Subcutaneous abdominal adipose tissue (tissue), 5 donors: ENCODE results near the gene YOD1.

Source experiments
- H3K27ac ChIP-seq: one replicate; pipeline ENCODE4 v1.7.0; 2013; ENCODE audit warnings: low read depth, mild to moderate bottlenecking, inconsistent platforms, low read length, moderate library complexity
- H3K27me3 ChIP-seq, 5 donors: one replicate each; pipeline ENCODE4 v1.7.0; 2013; ENCODE audit warnings: low read length in 5 of 5, inconsistent platforms in 1 of 5; ENCODE audit not compliant: control insufficient read depth in 5 of 5, insufficient read depth in 4 of 5
- H3K36me3 ChIP-seq, 5 donors: one replicate each; pipeline ENCODE4 v1.7.0; 2013; ENCODE audit warnings: low read length in 5 of 5; ENCODE audit not compliant: control insufficient read depth in 5 of 5, insufficient read depth in 5 of 5
- H3K4me1 ChIP-seq, 5 donors: one replicate each; pipeline ENCODE4 v1.7.0; 2013; ENCODE audit warnings: low read length in 5 of 5, mild to moderate bottlenecking in 3 of 5, moderate library complexity in 1 of 5; ENCODE audit not compliant: control insufficient read depth in 5 of 5, insufficient read depth in 5 of 5
- H3K4me3 ChIP-seq, 5 donors: one replicate each; pipeline ENCODE4 v1.7.0; 2013; ENCODE audit warnings: low read length in 5 of 5, low read depth in 1 of 5
- H3K9ac ChIP-seq, 5 donors: one replicate each; pipeline ENCODE4 v1.7.0; 2013; ENCODE audit warnings: low read length in 5 of 5, mild to moderate bottlenecking in 4 of 5, moderate library complexity in 3 of 5
- H3K9me3 ChIP-seq, 5 donors: one replicate each; pipeline ENCODE4 v1.7.0; 2013; ENCODE audit warnings: low read length in 5 of 5; ENCODE audit not compliant: control insufficient read depth in 5 of 5
- donor health status: healthy.
- donor health status: healthy.
- donor health status: healthy.
- donor health status: healthy.
- donor health status: healthy.

YOD1 gene

DNA sequence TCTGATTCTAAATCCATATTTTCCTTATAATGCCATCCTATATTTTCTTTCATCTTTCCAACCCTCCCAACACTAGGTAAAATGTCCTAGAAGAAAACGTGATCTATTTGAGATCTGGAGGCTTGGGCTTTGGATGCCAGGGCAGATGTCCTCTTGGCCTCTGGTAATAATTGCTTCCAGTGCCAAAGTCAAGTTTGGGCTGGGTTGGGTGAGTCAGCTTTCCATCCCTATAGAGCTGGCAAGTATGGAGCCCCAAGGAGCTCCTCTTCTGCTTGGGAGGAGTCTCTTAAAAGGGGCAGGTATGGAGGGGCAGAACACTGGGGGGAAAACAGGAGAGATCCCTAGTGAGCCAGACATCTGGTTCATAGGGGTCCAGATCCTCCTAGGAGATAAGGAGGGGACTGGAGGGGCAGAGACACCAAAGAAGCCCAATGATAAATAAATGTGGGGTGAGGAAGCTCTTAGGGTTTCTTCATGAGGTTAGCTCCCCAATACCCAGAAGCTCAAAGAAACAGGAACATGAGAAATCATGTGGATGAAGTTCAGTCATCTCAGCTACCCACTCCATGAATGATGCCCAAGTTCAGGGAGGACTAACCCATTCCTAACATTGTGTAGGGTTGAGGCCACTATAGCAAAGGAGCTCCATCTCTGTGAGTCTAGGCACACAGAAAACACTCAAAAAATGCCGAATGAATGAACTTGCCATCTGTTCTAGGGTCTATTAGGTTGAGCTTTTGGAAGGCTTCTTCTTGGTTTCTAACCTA, 21.9 kb downstream of the YOD1 start:
- Histone ChIP-seq H3K9ac (no peak overlapping the region), H3K4me3 (no peak overlapping the region), H3K36me3 (no peaks in the 10 kb centered on the region), H3K4me1 (peaks cover 0 to 14% (median 9%) of the 10 kb centered on the region in 5 donors), H3K27ac (no peak overlapping the region), H3K27me3 (peaks cover 0 to 8% (median 8%) of the 10 kb centered on the region in 5 donors), H3K9me3 (no peaks in the 10 kb centered on the region)

GRCh38 chr1:207027921-207028320, 23.1 kb downstream of the YOD1 start:
- Histone ChIP-seq H3K27me3 (peaks cover 0 to 6% (median 6%) of the 10 kb centered on the region in 5 donors), H3K27ac (no peak overlapping the region), H3K36me3 (no peaks in the 10 kb centered on the region), H3K4me3 (no peak overlapping the region), H3K9me3 (no peaks in the 10 kb centered on the region), H3K9ac (no peak overlapping the region), H3K4me1 (peaks cover 0 to 22% (median 9%) of the 10 kb centered on the region in 5 donors)

DNA sequence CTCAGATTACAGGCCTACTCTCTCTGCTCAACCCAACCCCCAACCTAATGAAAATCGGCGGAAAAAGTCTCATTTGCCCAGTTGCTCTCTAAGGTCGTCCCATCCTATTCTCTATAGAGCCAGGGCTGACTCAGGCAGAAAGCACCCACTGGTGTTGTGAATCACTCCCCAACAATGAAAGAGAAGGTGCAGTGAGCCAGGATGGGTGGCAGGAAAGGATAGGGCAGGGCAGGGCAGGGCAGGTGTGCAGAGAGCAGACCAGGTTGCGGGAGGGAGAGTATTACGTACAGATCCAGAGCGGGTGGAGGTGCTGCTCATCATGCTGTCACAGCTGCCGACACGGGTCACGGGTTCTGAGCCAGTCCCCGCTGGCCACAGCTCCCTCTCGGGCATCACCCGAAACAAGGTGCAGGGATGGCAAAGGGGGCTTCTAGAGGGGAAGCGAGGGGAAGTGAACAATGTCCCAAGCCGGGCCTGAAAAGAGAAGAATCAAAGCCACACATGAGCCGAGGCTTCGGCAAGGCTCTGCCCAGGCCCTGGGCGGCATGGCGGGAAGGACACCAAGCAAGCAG, 23.7 kb downstream of the YOD1 start:
- Histone ChIP-seq H3K9ac (no peak overlapping the region), H3K27me3 (peaks cover 0 to 5% (median under 1%) of the 10 kb centered on the region in 5 donors), H3K4me3 (no peak overlapping the region), H3K9me3 (no peaks in the 10 kb centered on the region), H3K4me1 (peaks cover 0 to 23% (median 9%) of the 10 kb centered on the region in 5 donors), H3K27ac (no peak overlapping the region), H3K36me3 (no peaks in the 10 kb centered on the region)

DNA sequence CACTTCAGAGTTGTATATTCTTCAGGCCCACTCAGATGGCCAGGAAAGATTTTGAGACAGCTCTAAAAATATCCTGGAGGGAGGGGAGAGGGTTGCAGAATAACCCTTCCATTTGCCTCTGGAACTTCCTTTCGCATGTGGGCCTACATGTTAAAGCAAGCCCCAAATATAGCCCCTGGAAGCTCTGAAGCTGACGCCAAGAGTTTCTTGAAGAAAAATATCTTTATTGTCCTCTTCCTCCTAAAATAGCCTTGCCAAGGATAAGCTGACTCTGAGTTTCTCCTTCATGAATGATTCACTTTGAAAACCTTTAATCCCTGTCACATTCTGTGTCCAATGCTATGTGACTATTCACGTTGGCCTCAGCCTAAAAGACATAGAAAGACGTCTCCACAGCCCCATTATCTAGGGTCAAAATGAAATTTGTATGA, 24.9 kb downstream of the YOD1 start:
- H3K4me1 ChIP-seq, result peaks cover 0 to 23% (median 12%) of the 10 kb centered on the region in 5 donors
- no peak overlapping the region for H3K4me3 ChIP-seq
- no peak overlapping the region for H3K27ac ChIP-seq
- H3K36me3 ChIP-seq, result no peaks in the 10 kb centered on the region
- no peak overlapping the region for H3K9ac ChIP-seq
- H3K27me3 ChIP-seq, result peaks cover 0 to 5% (median 0%) of the 10 kb centered on the region in 5 donors
- H3K9me3 ChIP-seq, result no peaks in the 10 kb centered on the region

DNA sequence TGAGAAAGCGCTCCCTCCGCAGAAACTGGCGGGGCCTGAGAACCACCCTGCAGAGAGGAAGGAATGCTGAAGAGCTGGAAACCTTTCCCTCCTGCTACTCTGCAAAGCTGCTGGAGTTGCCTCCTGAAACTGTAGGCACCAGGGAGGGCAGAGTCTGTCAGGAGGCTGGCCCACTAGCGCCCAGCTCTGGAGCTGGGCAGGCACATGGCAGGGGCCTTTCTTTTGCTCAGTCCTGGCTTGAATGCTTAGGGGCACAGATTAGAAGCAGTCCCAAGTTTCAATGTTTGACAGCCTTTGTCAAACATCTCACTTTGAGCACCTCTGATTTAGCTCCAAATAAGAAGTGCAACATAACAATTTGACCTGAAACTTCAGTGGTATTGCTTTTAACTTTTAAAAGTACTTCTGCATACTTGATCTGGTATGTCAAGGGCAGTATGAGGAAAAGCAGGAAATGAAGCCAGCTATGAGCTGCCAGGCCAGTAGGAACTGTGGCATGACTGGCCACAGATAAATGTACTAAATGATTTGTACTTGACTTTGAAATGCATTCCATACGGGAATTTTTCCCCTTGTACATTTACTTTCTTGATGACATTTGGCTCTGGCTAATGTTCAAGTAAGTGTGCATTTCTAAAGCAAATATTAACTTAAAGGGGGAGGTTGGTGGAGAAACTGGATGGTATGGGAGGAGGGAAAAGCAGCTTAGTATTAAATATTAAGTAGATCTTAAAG, 25.7 kb downstream of the YOD1 start:
- H3K4me3 ChIP-seq, result no peak overlapping the region
- H3K4me1 ChIP-seq, result peaks cover 0 to 23% (median 12%) of the 10 kb centered on the region in 5 donors
- no peaks in the 10 kb centered on the region for H3K9me3 ChIP-seq
- H3K36me3 ChIP-seq, result no peaks in the 10 kb centered on the region
- H3K27ac ChIP-seq, result no peak overlapping the region
- peaks cover 0 to 5% (median 0%) of the 10 kb centered on the region in 5 donors for H3K27me3 ChIP-seq
- H3K9ac ChIP-seq, result no peak overlapping the region

- H3K4me1 ChIP-seq, result peaks cover 0 to 23% (median 12%) of the 10 kb centered on the region in 5 donors
- no peak overlapping the region for H3K4me3 ChIP-seq
- no peaks in the 10 kb centered on the region for H3K36me3 ChIP-seq
- no peaks in the 10 kb centered on the region for H3K27me3 ChIP-seq
- H3K9ac ChIP-seq, result no peak overlapping the region
- no peak overlapping the region for H3K27ac ChIP-seq
- H3K9me3 ChIP-seq, result no peaks in the 10 kb centered on the region
Measured at GRCh38 chr1:207024202-207025145, 26.5 kb downstream of the YOD1 start.

DNA sequence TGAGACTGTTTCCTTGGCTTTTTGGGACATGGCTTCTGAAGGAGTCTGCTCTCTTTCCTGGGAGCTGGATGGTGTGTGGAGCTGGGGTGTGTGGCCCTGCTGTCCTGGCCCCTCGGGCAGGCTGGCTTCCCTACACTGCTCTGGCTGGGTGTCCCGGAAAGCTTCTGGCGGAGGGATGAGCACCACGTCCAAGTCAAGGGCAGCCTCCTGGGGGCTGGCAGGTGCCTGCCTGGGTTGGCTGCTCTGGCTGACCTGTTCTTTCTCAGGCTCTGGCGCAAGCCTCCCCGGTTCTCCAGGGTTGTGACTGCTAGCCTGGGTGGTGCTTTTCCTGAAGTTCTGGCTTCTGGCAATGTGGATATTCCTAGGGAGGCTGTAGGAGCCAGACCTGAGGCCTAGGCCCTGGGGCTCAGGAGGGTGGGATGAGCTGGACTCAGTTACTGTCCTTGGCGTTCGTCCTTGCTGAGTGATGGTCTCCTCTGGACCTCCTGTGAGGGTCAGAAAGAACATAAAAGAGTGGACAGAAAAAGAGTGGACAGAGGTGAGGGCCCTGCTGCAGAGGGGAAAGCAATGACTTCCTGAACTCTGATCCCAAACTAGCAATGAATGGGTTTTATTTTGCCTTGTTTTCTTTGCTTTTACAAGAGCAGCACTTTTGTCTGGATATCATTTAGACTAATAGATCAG, 27.9 kb downstream of the YOD1 start:
- H3K27me3 ChIP-seq, result no peaks in the 10 kb centered on the region
- no peaks in the 10 kb centered on the region for H3K9me3 ChIP-seq
- H3K4me1 ChIP-seq, result peaks cover 0 to 25% (median 12%) of the 10 kb centered on the region in 5 donors
- H3K9ac ChIP-seq, result no peak overlapping the region
- no peak overlapping the region for H3K27ac ChIP-seq
- no peak overlapping the region for H3K4me3 ChIP-seq
- no peaks in the 10 kb centered on the region for H3K36me3 ChIP-seq

GRCh38 chr1:207021876-207022596, 29.0 kb downstream of the YOD1 start:
- Histone ChIP-seq H3K27ac (no peak overlapping the region), H3K4me3 (no peak overlapping the region), H3K27me3 (no peaks in the 10 kb centered on the region), H3K36me3 (no peaks in the 10 kb centered on the region), H3K9me3 (no peaks in the 10 kb centered on the region), H3K4me1 (peaks cover 0 to 25% (median 12%) of the 10 kb centered on the region in 5 donors), H3K9ac (no peak overlapping the region)
